ENCODE results near the gene PPP1R3D.

DNA sequence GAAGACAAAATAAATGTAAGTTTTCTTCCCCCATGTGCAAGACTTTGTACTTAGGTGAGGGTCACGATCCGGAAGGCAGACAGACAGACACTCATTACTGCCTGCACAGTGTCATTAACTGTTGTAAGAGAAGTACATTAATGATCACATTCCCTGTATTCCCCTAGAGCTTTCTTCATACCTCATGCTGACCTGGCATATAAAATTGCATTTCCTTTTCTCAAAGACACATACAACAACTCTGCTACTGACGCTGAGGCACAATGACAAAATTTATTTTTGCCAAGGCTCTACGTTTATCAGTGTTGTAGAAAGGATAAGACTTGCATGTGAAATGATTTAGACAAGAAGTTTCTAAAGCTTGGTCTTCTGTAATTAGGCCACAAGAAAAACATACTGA lies 3.7 kb downstream of the PPP1R3D start:
- TF ChIP-seq CTCF (IDR thresholded peaks at IDR 0.05) (no peak), POLR2A (IDR thresholded peaks at IDR 0.05) (no peak)

Data from ovary (tissue), 3 donors.